ENCODE results near the gene AOX1.
"Not testable (repeated sequence)": the region's sequence is repeated elsewhere in the genome, so short reads cannot be mapped to it uniquely, and the experiment has no call there.

The AOX1 gene

DNA sequence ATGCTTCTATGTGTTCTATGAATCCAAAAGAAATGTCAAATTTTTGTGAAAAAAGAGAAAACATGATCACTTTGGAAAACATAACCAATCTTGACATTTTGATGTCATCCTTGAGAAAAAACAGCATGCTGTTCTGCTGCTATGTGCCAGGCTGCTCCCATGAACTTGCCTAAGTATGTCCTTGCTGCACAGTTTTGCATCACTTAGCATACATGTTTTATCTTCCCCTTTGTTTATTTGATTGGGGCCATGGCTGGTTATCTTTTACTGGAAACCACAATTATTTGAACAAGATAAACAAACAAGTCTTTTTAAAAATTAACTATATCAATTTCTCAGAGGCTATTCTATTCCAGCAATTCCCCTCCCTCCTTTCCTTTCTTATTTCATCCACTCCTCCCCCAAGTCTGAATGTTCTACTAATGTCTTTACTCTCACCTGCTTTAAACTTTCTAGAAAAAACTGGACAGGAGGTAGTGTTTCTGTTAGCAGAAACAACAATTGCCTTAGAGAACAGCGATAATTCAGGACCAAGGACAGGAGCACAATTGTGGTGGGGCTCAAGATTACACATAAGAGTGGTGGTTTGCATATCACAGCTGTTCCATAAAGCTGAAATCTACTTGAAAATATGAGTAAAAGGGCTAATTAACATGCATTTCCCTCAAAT is 6.7 kb downstream of the AOX1 start:
- peaks cover 32% of the 10 kb centered on the region for H3K27me3 Mint-ChIP-seq

DNA sequence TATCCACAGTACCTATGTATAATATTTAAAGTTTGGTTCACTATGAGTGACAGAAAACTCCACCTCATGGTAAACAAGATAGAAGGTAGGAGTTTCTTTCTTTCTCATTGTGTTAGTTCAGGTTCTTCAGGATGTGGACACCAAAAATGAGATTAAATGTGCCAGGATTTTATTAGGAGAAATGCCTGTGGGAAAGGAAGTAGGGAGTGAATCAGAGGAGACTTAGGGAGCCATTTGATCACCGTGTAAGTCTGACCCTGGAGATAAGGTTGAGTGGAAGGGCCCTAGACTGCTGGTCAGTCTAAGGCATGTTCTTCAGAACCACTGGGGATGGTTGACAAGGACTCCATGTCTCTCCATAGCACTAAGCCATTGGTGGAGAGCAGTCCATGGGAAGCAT is 8.1 kb downstream of the AOX1 start:
- no peaks in the 10 kb centered on the region for H3K4me1 Mint-ChIP-seq
- H3K27ac Mint-ChIP-seq, result no peak overlapping the region
- ATAC-seq (no peak), DNase-seq (no peak)
- H3K4me3 Mint-ChIP-seq, result no peak overlapping the region
- peaks cover 32% of the 10 kb centered on the region for H3K27me3 Mint-ChIP-seq
- H3K9me3 Mint-ChIP-seq, result no peaks in the 10 kb centered on the region

More for the DNA sequence above, 6.7 kb downstream of the AOX1 start:
- ATAC-seq (no peak), DNase-seq (no peak)
- Mint-ChIP-seq H3K4me3 (no peak overlapping the region), H3K4me1 (no peaks in the 10 kb centered on the region), H3K9me3 (no peaks in the 10 kb centered on the region), H3K27ac (no peak overlapping the region)

DNA sequence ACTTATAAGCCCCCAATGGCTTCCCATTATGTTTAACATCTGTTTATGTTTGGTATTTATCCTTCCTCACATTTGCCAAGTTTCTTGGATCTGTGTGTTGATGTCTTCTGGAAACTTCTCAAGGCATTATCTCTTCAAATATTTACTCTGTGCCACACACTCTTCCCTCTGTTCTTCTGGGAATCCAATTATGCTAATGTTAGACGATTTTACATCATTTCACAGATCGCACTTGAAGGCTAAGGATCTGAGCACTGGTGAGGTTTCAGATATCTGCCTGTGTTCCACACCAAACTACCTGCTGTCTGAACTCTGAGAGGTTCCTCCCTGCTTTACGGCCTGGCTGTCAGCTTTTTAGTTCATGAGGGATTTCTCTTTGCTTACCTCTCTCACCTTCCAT is 10.1 kb downstream of the AOX1 start:
- DNase-seq (no peak), ATAC-seq (no peak)
- Mint-ChIP-seq H3K9me3 (no peaks in the 10 kb centered on the region), H3K4me3 (no peak overlapping the region), H3K4me1 (no peaks in the 10 kb centered on the region), H3K27me3 (peaks cover 24% of the 10 kb centered on the region), H3K27ac (peak overlapping the region in 1 of 2 donors; percentile 19)

DNA sequence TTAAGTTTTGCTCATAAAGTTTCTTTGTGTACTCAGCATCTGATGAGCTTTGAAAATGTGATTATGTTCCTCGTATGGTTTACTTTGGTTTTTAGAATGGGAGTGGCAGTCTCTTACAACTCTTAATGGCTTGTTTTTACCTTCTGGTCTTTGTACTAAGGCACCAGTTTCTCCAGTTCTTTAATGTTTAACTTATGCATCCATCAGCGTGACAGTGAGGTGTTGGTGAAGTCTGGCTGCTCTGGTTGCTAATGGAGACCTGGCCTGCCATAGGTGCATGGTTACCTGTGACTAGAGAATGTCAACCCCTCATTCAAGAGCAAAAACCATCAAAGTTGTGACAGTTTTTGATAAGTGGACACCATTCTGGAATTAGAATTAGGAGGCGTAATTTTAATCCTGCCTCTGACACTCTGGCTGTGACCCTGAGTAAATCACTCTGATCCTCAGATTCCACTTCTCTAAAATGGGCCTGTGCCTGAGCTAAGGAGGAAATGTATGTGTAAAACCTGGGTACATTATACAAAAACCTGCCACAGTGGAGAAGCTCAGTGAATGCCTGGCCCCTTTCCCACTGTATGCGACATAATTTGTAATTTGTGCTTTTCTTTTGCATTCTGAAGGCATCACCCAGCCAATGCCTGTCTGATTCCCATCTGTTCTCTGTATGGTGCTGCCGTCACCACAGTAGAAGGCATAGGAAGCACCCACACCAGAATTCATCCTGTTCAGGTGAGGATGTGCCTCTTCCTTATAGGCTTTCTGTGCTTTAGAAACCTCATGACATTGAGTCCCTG is 11.2 kb downstream of the AOX1 start:
- Mint-ChIP-seq H3K4me3 (no peak overlapping the region), H3K9me3 (no peaks in the 10 kb centered on the region), H3K27me3 (peaks cover 22% of the 10 kb centered on the region), H3K27ac (no peak overlapping the region), H3K4me1 (no peaks in the 10 kb centered on the region)
- DNase-seq (no peak), ATAC-seq (no peak)

DNA sequence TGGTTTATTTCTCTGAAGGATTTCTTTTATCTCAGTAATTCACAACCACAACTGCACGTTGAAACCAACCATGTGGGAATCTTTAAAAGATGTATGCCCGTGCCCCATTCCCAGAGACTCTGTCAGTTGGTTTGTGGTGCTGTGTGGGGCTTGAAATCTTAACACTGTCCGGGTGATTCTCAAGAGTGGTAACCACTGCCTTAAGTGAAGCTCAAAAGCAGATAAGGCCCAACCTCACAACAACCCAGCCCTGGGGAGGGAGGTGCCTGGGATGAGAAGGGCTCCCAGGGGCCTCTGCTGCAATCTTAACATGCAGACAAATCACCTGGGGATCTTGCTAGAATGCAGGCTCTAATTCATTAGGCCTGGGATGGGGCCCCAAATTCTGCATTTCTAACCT is 13.4 kb downstream of the AOX1 start:
- Mint-ChIP-seq H3K4me1 (no peaks in the 10 kb centered on the region), H3K27me3 (peaks cover 10% of the 10 kb centered on the region), H3K9me3 (no peaks in the 10 kb centered on the region), H3K27ac (no peak overlapping the region), H3K4me3 (no peak overlapping the region)
- ATAC-seq, result no peak
- DNase-seq, result no peak

DNA sequence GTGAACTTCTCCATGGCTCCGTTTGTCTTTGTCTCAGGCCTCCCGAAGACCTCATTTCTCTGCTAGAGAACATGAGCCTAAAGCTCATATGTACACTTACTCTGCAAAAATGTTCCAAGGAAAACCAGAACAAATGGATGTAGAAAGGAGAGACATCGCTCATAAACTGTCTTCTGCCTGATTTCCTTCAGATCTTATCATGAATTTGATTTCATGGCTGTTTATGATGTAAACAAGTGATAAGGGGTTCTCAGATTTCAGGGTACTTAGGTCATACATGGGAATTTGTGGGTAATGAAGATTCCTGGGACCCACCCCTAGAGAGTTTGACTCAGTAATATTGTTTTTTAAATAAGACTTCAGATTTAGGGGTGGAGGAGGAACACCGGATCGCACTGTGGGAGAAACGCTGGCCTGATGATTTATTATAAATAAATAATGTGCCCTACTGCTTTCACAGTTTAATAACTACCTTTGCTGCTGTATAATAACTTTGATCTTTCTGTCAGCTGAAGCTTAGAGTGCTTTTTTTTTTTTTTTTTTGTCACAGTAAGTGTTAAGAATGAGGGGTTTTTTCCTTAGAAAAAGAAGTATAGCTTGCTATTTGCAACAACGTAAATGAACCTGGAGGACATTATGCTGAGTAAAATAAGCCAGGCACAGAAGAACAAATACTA is 14.9 kb downstream of the AOX1 start:
- Mint-ChIP-seq H3K4me3 (no peak overlapping the region), H3K4me1 (no peaks in the 10 kb centered on the region), H3K27ac (no peak overlapping the region), H3K9me3 (no peaks in the 10 kb centered on the region), H3K27me3 (peaks cover 7% of the 10 kb centered on the region)
- DNase-seq (no peak), ATAC-seq (no peak)

DNA sequence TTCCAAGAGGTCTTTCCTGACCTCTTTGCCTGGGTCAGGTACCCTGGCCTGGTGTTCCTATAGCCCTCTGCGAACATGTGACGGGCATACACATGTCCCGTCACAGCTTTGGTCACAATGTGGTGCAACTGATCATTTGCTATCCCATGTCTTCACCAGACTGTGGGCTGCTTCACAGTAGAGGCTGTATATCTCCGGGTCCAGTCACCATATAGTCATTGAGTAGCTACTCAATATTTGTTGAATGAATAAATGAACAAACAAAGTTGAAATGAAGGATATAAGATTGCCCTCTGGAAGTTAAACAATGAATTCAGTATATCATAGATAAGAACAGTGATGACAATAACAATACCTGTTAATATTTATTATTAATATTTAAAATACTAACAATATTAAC is 16.8 kb downstream of the AOX1 start:
- Mint-ChIP-seq H3K4me3 (no peak overlapping the region), H3K9me3 (peaks cover 8 to 9% of the 10 kb centered on the region in 2 donors), H3K4me1 (no peaks in the 10 kb centered on the region), H3K27ac (no peak overlapping the region), H3K27me3 (no peaks in the 10 kb centered on the region)
- DNase-seq (no peak), ATAC-seq (no peak)

DNA sequence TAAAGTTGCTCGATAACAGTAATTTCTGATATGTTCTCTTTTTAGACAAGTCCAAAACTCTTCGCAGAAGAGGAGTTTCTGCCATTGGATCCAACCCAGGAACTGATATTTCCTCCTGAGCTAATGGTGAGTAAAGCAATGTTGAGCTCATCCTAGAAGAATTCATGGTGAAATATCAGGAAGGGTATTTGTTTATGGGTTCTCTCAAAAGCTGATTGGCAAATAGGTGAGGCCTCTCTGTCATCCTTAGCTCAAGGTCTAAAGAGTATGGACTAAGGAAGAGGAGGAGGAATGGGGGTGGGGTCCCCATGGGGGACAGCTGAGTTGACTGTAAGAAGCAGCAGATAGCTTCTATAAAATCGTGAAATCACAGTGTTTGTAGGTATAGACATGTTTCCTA is 18.2 kb downstream of the AOX1 start:
- ATAC-seq, result no peak
- H3K4me3 Mint-ChIP-seq, result no peak overlapping the region
- DNase-seq, result no peak
- H3K9me3 Mint-ChIP-seq, result peaks cover 8 to 9% of the 10 kb centered on the region in 2 donors
- H3K27ac Mint-ChIP-seq, result no peak overlapping the region
- no peaks in the 10 kb centered on the region for H3K27me3 Mint-ChIP-seq
- H3K4me1 Mint-ChIP-seq, result no peaks in the 10 kb centered on the region

DNA sequence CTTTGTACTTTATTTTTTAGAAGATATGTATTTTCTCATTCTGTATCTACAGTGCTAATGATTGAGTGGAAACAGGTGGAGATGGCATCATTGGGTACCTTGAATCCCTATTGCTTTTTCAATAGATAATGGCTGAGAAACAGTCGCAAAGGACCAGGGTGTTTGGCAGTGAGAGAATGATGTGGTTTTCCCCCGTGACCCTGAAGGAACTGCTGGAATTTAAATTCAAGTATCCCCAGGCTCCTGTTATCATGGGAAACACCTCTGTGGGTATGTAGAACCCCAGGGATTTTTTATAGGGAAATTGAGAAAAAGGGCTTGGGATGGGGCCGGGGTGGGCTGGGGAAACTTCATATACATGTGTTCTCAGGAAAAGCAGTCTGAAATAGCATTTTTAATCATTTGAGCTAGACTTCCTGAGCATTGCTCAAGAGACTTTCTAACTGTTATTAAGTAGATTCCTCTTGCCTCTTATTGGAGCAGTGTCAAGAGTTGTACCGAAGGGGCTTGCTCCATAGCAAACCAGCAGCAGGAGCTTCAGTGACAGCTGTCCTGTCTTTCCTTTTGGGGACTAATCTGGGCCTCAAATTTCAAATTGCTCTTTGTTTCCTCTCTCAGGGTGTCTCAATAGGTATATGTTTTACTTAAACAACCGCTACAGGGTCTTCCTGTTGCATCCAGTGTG is 18.9 kb downstream of the AOX1 start:
- no peaks in the 10 kb centered on the region for H3K27me3 Mint-ChIP-seq
- ATAC-seq (no peak), DNase-seq (no peak)
- no peak overlapping the region for H3K4me3 Mint-ChIP-seq
- no peaks in the 10 kb centered on the region for H3K4me1 Mint-ChIP-seq
- H3K9me3 Mint-ChIP-seq, result peaks cover 8 to 9% of the 10 kb centered on the region in 2 donors
- H3K27ac Mint-ChIP-seq, result no peak overlapping the region

DNA sequence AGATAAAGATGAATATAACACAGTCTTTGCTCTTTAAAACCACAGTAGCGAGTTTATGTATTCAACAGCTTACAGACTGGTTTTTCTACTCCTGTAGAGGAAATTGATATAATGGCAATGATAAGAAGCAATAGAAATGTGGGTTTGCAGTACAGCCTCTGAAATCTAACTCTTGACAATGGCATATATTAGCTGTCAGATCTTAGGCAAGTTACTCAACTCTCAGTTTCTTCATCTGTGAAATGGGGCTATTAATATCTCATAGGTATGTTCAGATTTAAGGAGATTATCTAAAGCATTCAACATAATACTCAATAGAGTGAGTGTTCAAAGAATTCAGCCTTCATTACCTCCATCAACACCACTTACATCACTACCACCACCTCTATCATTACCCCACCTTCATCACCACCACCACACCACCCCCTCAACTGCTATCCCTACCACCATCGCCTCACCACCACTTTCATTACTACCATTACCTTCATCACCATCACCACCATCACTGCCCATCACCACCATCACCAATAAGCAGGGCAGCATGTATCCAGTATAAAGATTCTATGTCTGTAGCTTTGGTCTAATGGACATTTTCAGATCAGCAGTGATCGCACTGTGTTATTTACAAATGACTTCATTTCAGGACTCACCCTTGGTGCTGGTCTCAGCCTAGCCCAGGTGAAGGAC is 22.7 kb downstream of the AOX1 start:
- ATAC-seq, result no peak
- peaks cover 8 to 9% of the 10 kb centered on the region in 2 donors for H3K9me3 Mint-ChIP-seq
- H3K4me3 Mint-ChIP-seq, result no peak overlapping the region
- no peak overlapping the region for H3K27ac Mint-ChIP-seq
- H3K4me1 Mint-ChIP-seq, result no peaks in the 10 kb centered on the region
- DNase-seq, result no peak
- no peaks in the 10 kb centered on the region for H3K27me3 Mint-ChIP-seq

DNA sequence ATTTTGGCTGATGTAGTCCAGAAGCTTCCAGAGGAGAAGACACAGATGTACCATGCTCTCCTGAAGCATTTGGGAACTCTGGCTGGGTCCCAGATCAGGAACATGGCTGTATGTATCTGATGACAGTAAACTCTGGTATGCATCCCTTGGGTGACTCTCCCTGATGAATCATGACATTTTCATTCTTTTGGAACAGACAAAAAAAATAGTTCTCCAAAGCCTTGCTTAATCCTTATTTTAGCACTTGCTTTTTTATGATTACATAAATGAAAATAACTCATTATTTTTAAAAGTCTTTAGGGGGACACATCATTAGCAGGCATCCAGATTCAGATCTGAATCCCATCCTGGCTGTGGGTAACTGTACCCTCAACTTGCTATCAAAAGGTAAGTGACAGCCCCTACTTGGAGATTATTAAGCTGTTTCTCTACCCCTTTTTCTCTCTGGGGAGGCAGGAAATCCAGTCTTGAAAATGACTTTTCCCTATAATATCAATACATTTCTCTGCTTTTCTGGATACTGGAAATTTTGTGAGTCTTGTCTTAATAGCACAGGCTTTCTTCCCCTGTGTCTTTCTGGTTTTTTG is 23.3 kb downstream of the AOX1 start:
- H3K4me3 Mint-ChIP-seq, result no peak overlapping the region
- DNase-seq (no peak), ATAC-seq (no peak)
- no peaks in the 10 kb centered on the region for H3K27me3 Mint-ChIP-seq
- H3K4me1 Mint-ChIP-seq, result no peaks in the 10 kb centered on the region
- peaks cover 8 to 9% of the 10 kb centered on the region in 2 donors for H3K9me3 Mint-ChIP-seq
- no peak overlapping the region for H3K27ac Mint-ChIP-seq

DNA sequence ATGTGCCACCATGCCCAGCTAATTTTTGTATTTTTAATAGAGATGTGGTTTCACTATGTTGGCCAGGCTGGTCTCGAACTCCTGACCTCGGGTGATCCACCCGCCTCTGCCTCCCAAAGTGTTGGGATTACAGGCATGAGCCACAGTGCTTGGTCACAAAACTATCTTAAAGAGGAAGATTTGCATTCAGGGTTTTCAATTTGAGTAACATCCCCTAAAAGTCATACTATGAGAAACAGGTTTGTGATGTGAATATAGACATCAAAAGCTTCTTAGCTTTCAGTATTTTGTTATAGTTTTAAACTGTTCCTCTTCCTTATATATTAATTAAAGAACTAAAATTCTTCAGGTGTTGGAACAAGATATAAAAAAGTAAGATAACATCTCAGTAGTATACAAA is 24.4 kb downstream of the AOX1 start:
- H3K27me3 Mint-ChIP-seq, H3K9me3 Mint-ChIP-seq, H3K4me3 Mint-ChIP-seq, DNase-seq, H3K4me1 Mint-ChIP-seq, H3K27ac Mint-ChIP-seq, ATAC-seq: not testable (repeated sequence)

DNA sequence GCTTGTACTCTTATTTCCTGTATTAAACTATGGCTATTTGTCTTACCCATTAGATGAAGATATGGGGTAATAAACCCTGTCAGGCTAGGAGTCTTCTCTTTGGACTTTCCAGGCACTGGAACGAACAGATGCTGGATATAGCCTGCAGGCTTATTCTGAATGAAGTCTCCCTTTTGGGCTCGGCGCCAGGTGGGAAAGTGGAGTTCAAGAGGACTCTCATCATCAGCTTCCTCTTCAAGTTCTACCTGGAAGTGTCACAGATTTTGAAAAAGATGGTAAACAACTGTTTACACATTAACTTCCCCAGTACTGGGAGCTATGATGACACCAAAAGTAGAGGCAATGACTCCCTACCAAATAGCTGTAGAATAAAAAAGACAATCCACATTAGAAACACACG is 27.9 kb downstream of the AOX1 start:
- H3K27ac Mint-ChIP-seq, result peak overlapping the region in 1 of 2 donors; percentile 39
- ATAC-seq, result no peak
- H3K4me1 Mint-ChIP-seq, result peaks cover 13% of the 10 kb centered on the region

DNA sequence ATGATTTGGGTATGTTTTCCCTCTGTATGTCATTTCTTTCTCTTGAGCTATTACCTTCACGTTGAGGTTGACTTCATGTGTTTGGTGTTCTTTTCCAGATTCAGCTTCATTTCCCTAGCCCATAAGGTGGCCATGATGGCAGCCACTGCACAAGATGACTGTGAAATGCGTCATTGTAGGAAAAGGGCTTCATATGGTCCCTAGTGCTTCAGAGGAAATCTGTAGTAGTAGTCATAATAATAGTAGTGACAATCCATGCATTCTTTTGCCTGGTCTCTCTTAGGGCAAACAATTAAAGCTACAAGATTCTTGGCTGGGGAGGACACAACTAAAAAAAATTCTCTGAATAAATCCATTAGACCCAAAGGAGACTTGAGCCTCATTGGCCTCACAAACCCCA is 28.4 kb downstream of the AOX1 start:
- Mint-ChIP-seq H3K27me3 (no peaks in the 10 kb centered on the region), H3K27ac (no peak overlapping the region), H3K4me3 (no peak overlapping the region), H3K9me3 (no peaks in the 10 kb centered on the region), H3K4me1 (peaks cover 14% of the 10 kb centered on the region)
- DNase-seq (no peak), ATAC-seq (no peak)

More for the DNA sequence above, 27.9 kb downstream of the AOX1 start:
- H3K9me3 Mint-ChIP-seq, result no peaks in the 10 kb centered on the region
- H3K27me3 Mint-ChIP-seq, result no peaks in the 10 kb centered on the region
- no peak overlapping the region for H3K4me3 Mint-ChIP-seq
- DNase-seq, result no peak

DNA sequence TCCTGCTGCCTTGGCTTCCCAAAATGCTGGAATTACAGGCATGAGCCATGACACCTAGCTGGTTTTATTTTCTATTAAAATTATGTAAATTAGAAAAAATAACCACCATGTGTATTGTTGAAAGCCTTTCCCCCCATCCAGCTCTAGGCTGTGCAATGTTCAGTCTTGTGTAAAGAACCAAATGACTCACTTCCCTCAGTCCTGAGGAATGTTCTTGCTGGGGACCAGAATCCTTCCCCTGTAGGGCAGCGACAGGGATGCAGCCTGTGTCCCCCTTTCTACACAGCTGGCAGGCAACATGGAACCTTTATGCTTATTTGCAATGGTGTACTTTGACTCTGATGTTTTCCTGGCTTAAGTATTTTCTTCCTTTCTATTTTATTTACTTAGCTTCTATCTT is 29.4 kb downstream of the AOX1 start:
- ATAC-seq (no peak), DNase-seq (no peak)
- no peaks in the 10 kb centered on the region for H3K9me3 Mint-ChIP-seq
- H3K4me1 Mint-ChIP-seq, result peaks cover 14% of the 10 kb centered on the region
- no peaks in the 10 kb centered on the region for H3K27me3 Mint-ChIP-seq
- no peak overlapping the region for H3K4me3 Mint-ChIP-seq
- H3K27ac Mint-ChIP-seq, result no peak overlapping the region

Measured in stimulated activated naive CD8-positive, alpha-beta T cell treated with anti-CD3 and anti-CD28 coated beads, Interleukin-15, amount 100 ng/mL, for 72 hours (primary cell).